ENCODE measurements around the gene KCNQ1. TPM values are rescaled to one million over a fixed set of nuclear protein-coding genes. Genes with fewer than 3 reads are reported as not detected.

Gene KCNQ1
- total and polyA plus RNA-seq, 9 of the 15 experiments (the other 6 are each of a cell fraction or from before 2014, with no cell fraction given), result 0.44 TPM; not detected in 8

- TF ChIP-seq TCF15 (CRISPR knock-in tag; IDR thresholded peaks at IDR 0.05) (no peak), ZNF197 (CRISPR knock-in tag; IDR thresholded peaks at IDR 0.05; ENCODE audit: low read depth) (no peak), BCLAF1 (IDR thresholded peaks at IDR 0.05; ENCODE audit: borderline replicate concordance in 1 of 2, control insufficient read depth in 1 of 2, low read depth in 2 of 2, low read length in 1 of 2) (no peak), PHF8 (IDR thresholded peaks at IDR 0.05; ENCODE audit: borderline replicate concordance, low read length) (no peak), CEBPG (CRISPR knock-in tag; IDR thresholded peaks at IDR 0.05) (no peak), CEBPG (tag; conservative IDR thresholded peaks at IDR 0.05 in 1 of 2, IDR thresholded peaks at IDR 0.05 in 1 of 2) (0 out of 4 replicates have a peak, but pooled peaks of 1 of the 2 experiments have one; percentile 9), TCF3 (CRISPR knock-in tag; IDR thresholded peaks at IDR 0.05) (0 out of 2 replicates have a peak, but pooled peaks have one; percentile 14), CTBP1 (IDR thresholded peaks at IDR 0.05; ENCODE audit: borderline replicate concordance) (no peak), GTF2A2 (tag; IDR thresholded peaks at IDR 0.05) (no peak), REST (IDR thresholded peaks at IDR 0.05; ENCODE audit: borderline replicate concordance) (peak; percentile 80), REST (CRISPR knock-in tag; IDR thresholded peaks at IDR 0.05; ENCODE audit: low read depth) (no peak), ARID1B (IDR thresholded peaks at IDR 0.05) (peak; percentile 49; the same call in 1 of the 2 replicates), L3MBTL2 (IDR thresholded peaks at IDR 0.05) (no peak), JUND (IDR thresholded peaks at IDR 0.05; ENCODE audit: borderline replicate concordance, low read depth, low read length) (no peak), JUND (tag; IDR thresholded peaks at IDR 0.05; ENCODE audit: borderline replicate concordance, low read depth, low read length) (no peak), ZFP36 (IDR thresholded peaks at IDR 0.05; ENCODE audit: low read depth, low read length, partially characterized antibody) (peak; percentile 42)
Measured at GRCh38 chr11:2747248-2748027, 302.6 kb downstream of the KCNQ1 start (continued).
